ENCODE measurements around the gene FGF1. TPM values are rescaled to one million over a fixed set of nuclear protein-coding genes. Genes with fewer than 3 reads are reported as not detected.

The FGF1 gene
- polyA plus RNA-seq, 1 of the 3 experiments (the other 2 are of a cell fraction), result 5.3 TPM

GRCh38 chr5:142703153-142703552 is 17.3 kb upstream of the FGF1 start:
- H4K20me1 ChIP-seq (ENCODE audit: insufficient read depth), result no peaks in the 10 kb centered on the region
- no peaks in the 10 kb centered on the region for H3K9me3 ChIP-seq
- H3K4me3 ChIP-seq (ENCODE audit: low read depth in 2 of 2, low read length in 1 of 2), result no peak overlapping the region
- no peaks in the 10 kb centered on the region for H3K27me3 ChIP-seq (ENCODE audit: insufficient read depth)
- no peak overlapping the region for H3K27ac ChIP-seq (ENCODE audit: low read depth in 2 of 2, low read length in 1 of 2)
- H3K36me3 ChIP-seq (replicated peaks in 1 of 2; ENCODE audit: control insufficient read depth in 1 of 2, insufficient read depth in 2 of 2, low read length in 1 of 2), result no peaks in the 10 kb centered on the region
- POLR2A ChIA-PET, result no interaction called here
- H2AFZ ChIP-seq (ENCODE audit: low read depth), result no peak overlapping the region
- no peaks in the 10 kb centered on the region for H3K9me2 ChIP-seq
- peaks cover 4% of the 10 kb centered on the region for H3F3A ChIP-seq (replicated peaks; ENCODE audit: insufficient read depth)
- no peak for DNase-seq
- no peak overlapping the region for H3K9ac ChIP-seq
- H3K4me2 ChIP-seq, result no peak overlapping the region
- H3K79me2 ChIP-seq (ENCODE audit: insufficient read depth), result no peaks in the 10 kb centered on the region
- 80% methylated on average over 3 of the region's 3 CpGs for WGBS (ENCODE audit: low lambda C conversion rate)
- H3K4me1 ChIP-seq (ENCODE audit: control insufficient read depth in 1 of 2, insufficient read depth in 2 of 2, low read depth in 1 of 2, low read length in 1 of 2), result peaks cover 8 to 9% of the 10 kb centered on the region in 2 experiments; a peak in 3 of 4 replicates
- TF ChIP-seq POLR2AphosphoS5 (IDR thresholded peaks at IDR 0.05; ENCODE audit: low read depth, low read length) (no peak), MXI1 (IDR thresholded peaks at IDR 0.05; ENCODE audit: low read depth, low read length) (no peak)
- CTCF ChIA-PET, result interaction anchor here (0.8 to 21.1 kb wide), 7 partner anchors 13 to 189 kb away, joined by 3 to 668 read pairs (median 44); no protein-coding TSS in a partner anchor

GRCh38 chr5:142701673-142702311 is 15.9 kb upstream of the FGF1 start:
- Histone ChIP-seq H3K27me3 (ENCODE audit: insufficient read depth) (no peaks in the 10 kb centered on the region), H3F3A (replicated peaks; ENCODE audit: insufficient read depth) (peaks cover 4% of the 10 kb centered on the region), H2AFZ (ENCODE audit: low read depth) (no peak overlapping the region), H3K9ac (no peak overlapping the region), H3K4me3 (ENCODE audit: low read depth in 2 of 2, low read length in 1 of 2) (no peak overlapping the region), H3K4me2 (no peak overlapping the region), H3K36me3 (replicated peaks in 1 of 2; ENCODE audit: control insufficient read depth in 1 of 2, insufficient read depth in 2 of 2, low read length in 1 of 2) (no peaks in the 10 kb centered on the region), H3K79me2 (ENCODE audit: insufficient read depth) (no peaks in the 10 kb centered on the region), H3K9me3 (no peaks in the 10 kb centered on the region), H3K4me1 (ENCODE audit: control insufficient read depth in 1 of 2, insufficient read depth in 2 of 2, low read depth in 1 of 2, low read length in 1 of 2) (peaks cover 19 to 22% of the 10 kb centered on the region in 2 experiments), H3K27ac (ENCODE audit: low read depth in 2 of 2, low read length in 1 of 2) (no peak overlapping the region), H4K20me1 (ENCODE audit: insufficient read depth) (no peaks in the 10 kb centered on the region), H3K9me2 (no peaks in the 10 kb centered on the region)
- TF ChIP-seq IRF3 (IDR thresholded peaks at IDR 0.05; ENCODE audit: low read depth, low read length), result no peak
- TF ChIP-seq ELF1 (IDR thresholded peaks at IDR 0.05), result no peak
- TF ChIP-seq EZH2phosphoT487 (IDR thresholded peaks at IDR 0.05; ENCODE audit: borderline replicate concordance, low read depth), result no peak
- TF ChIP-seq TAF1 (IDR thresholded peaks at IDR 0.05; ENCODE audit: borderline replicate concordance, low read depth, low read length), result no peak
- no peak for TF ChIP-seq FOSL2 (IDR thresholded peaks at IDR 0.05; ENCODE audit: borderline replicate concordance, low read depth)
- no peak for TF ChIP-seq FOXJ3 (CRISPR knock-in tag; IDR thresholded peaks at IDR 0.05)
- no peak for TF ChIP-seq YY1 (IDR thresholded peaks at IDR 0.05; ENCODE audit: low read depth)
- no peak for TF ChIP-seq SMC3 (IDR thresholded peaks at IDR 0.05; ENCODE audit: low read depth, low read length)
- no peak for TF ChIP-seq RCOR1 (IDR thresholded peaks at IDR 0.05; ENCODE audit: low read length)
- TF ChIP-seq CHD2 (IDR thresholded peaks at IDR 0.05; ENCODE audit: low read length, partially characterized antibody), result no peak
- TF ChIP-seq GABPA (IDR thresholded peaks at IDR 0.05; ENCODE audit: low read depth), result no peak
- no peak for TF ChIP-seq EP300 (IDR thresholded peaks at IDR 0.05; ENCODE audit: borderline replicate concordance in 1 of 2, low read depth in 1 of 2, low read length in 1 of 2)
- 98% methylated on average over 3 of the region's 3 CpGs for WGBS (ENCODE audit: low lambda C conversion rate)
- DNase-seq, result no peak
- ChIA-PET CTCF (interaction anchor here (0.9 to 21.1 kb wide), 6 partner anchors 14 to 181 kb away, joined by 3 to 668 read pairs (median 125); partner anchors contain the start of gene FGF1), POLR2A (no interaction called here)
